Nucleus accumbens (tissue), 56 donors: Measurements from ENCODE around the gene ARHGAP18.
A peak's percentile ranks its signal among the peaks of the same experiment; 100 is the strongest.

Experiments
- DNase-seq, 56 donors: peaks; one replicate each; lab custom pipeline; 2025; lab: John Stamatoyannopoulos, UW

The ARHGAP18 gene

GRCh38 chr6:129647044-129647443 lies 62.9 kb downstream of the ARHGAP18 start:
- DNase-seq, result no peak

- no peak for DNase-seq
Observed at GRCh38 chr6:129646642-129647041, 63.3 kb downstream of the ARHGAP18 start.

DNA sequence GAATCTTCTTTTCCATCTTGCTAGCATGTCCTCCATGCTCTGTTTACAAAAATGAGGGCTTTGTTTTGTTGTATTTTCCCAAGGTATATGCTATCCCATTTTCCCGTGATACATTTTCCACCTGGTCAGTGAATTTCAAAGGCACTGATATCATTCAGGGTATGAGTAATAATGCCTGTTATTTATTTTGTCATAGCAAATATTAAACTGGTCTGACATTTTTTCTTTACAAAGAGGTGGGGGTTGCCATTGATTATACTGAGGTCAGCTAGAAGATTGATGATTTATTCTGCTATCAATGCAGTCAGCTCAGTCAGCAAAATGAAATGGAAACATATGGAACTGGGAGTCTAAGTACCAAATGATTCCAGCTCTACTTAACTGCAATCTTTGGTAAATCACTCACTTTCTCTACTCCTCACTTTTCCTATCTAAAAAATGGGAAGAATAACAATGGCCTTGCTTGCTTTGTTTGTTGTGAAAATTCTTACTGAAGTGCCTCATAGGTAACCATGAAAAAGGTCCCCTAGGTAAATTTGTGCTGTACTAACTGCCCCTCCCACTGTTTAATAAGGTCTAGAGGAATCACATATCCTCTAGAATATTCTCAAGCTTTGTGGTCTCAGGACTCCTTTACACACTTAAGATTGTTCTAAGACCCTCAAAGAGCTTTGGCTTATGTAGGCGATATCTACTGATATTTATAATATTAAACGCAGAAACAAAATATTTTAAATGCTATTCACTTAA lies 64.0 kb downstream of the ARHGAP18 start:
- no peak for DNase-seq

DNA sequence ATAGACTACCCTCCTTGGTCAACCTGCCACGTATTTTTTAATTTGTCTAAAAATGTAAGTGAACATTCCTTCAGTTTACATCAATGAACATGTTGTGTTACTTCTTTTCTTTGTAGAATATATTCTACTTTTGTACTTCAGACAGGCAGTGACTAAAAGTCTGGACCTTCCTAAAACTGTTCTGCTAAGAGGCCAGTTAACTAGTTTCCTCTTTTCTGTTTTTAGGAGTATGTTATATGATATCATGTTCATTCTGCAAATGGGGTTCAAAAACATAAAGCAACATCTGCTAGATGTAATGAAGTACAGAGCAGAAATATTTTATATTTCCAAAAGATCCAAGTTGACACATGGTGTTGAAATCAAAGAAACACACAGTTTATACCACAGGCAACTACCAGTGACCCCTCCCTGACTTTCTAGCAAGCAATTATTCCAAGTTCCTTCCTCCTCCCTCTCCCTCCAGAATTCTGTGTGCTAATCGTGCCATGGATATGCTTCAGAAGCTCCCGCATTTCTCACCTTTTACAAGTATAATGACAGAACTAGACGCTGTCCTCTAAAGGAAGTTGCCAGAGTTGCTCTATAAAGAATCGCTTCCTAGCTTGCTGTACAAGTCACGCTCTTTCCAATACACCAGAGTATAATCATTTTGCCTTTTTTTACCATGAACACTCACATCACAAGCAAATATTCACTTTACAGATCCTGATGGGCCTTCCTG lies 64.7 kb downstream of the ARHGAP18 start:
- DNase-seq, result no peak

DNA sequence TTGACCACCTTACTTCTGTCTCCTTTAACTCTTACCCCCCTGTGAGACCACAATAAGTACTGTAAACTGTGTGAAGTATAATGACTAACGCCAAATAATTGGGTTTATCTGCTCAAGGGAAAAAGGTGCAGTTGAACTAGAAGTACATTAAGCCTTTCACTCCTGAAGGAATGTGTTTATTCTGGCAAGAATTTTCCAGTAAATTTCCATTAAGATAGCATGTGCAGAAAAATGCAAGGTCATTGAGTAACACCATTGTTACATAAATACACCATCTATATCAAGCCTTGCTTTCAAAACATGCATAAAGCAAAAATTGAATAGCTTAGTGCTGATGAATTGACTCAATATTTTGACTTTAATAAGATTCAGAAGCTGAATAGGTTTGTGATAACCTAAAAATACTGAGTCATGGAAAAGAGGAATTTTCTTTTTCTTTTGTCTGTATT lies 65.4 kb downstream of the ARHGAP18 start:
- DNase-seq, result no peak

DNA sequence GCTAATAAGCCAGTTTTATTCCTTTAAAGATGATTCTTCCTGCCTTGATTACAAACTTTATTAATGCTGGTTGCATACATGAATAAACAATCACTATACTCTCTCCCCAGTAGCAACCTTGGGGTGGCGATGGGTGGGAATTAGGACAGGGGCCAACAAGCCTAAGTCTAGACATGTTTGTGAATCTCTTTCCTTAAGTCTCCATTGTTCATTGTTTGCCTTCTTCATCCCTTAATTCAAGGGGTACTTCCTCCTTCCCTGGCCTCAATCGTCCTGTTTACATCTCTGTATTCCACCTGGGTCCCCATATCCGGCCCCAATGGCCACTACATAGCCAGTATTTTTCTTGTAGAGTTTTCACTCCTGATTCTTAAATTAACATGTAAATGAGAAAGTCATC lies 66.0 kb downstream of the ARHGAP18 start:
- no peak for DNase-seq

- no peak for DNase-seq
Observed at GRCh38 chr6:129643176-129643575, 66.8 kb downstream of the ARHGAP18 start.

DNA sequence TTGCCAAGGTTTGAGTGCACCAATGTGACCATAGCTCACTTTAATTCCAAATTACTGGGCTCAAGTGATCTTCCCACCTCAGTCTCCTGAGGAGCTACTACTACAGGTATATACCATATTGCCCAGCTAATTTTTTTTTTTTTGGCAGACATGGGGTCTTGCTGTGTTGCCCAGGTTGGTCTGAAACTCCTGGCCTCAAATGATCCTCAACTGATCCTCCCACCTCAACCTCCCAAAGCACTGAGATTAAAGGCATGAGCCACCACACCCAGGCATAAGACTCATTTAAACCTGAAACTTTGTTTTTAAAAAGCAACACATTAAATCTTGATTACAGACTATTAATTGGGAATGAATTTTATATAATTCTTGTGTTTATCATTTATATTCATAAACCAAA lies 67.7 kb downstream of the ARHGAP18 start:
- DNase-seq, result no peak

DNA sequence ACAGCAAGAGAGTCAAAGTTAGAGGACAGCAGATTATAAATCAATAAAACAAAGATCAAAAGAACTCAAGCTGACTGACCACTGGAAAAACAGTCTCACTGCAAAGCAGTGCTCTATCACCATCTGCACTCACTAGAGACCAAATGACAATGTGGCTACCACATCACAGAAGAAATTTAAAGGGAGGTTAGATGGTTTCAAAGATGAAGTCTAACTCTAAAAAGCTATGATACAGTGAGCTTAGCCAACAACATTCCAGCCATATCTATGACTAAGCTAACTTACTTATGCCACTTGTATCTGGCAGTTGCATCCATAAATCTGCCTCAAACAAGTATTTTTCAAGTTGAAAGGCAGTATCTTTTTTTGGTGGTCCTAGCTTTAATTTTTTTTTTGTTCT lies 68.6 kb downstream of the ARHGAP18 start:
- no peak for DNase-seq

DNA sequence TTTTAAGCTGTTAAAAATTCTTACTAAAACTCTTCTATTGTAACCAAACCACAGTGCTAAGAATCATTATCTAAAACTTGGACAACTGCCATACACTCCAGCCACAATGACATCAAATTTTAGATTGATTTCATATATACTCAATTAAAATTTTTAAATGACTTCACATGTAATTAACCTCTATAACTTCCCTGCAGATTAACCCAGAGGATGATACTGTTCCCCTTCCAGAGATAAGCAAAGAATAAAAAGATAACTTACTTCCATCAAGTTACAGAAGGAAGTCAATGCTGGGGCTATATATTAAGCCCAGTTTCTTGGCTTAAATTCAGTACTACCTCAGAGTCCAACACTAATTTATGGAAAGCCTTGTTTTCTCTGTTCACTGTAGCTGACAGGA lies 71.3 kb downstream of the ARHGAP18 start:
- DNase-seq, result no peak

DNA sequence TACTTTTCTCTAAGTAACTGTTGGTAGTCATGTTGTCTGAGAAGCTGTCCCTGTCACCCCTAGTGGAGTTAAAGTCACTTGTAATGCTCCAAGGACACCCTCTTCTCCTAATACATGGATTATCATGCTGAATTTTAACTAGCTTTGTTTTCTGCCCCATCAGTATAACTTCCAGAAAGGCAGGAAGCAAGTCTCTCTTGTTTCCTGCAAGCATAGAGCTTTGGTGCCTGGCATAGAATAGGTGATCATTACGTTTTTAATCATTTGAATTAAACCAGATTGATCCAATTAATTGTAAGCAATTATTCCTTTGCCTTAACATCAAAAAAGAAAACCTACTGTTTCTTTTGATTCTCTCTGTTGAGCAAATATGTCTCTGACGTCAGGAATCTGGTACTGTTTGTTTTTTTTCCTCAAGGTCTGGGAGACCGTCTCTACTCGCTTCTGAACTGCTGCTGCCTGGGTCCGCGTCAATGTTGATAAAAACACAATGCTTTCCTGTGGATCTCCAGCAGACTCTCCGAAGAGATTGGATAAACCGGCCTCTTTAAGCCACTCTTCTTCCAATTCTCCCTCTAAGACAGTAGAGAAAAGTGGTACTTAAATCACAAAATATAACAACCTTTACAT lies 71.8 kb downstream of the ARHGAP18 start:
- no peak for DNase-seq

- DNase-seq, result no peak
Observed at GRCh38 chr6:129637340-129638054, 72.5 kb downstream of the ARHGAP18 start.

DNA sequence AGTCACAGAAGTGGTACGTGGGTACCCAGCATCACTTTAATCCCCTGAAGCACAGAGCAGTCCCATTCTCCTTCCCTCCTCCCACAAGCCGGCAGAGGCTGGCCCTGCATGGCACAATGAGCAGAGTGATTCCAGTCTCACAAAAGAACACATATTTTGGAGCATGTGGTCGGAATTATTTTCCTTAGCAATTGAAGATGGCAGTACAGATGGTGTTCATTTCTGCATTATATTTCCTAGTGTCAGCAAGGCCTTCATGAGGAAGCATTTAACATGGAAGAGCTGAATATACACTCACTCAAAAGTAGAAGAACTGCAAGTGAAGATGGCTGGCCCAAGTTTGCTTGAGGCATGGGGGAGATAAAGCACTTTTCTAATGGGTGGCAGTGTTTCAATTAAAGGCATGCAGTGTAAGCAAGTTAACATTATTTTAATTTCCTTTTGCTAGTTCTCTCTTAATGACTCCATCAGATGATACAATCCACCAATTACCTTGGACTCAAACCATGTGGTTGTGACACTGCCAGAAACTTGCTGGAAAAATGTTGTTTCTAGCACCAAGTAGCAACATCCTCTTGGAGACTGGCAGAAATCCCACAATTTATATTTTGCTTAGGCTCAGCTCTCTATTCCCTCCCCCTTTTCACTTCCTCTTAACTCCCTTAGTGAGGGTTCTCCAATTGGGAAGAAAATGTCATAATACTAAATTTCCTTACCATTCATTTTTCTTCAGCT lies 74.4 kb downstream of the ARHGAP18 start:
- DNase-seq, result no peak

DNA sequence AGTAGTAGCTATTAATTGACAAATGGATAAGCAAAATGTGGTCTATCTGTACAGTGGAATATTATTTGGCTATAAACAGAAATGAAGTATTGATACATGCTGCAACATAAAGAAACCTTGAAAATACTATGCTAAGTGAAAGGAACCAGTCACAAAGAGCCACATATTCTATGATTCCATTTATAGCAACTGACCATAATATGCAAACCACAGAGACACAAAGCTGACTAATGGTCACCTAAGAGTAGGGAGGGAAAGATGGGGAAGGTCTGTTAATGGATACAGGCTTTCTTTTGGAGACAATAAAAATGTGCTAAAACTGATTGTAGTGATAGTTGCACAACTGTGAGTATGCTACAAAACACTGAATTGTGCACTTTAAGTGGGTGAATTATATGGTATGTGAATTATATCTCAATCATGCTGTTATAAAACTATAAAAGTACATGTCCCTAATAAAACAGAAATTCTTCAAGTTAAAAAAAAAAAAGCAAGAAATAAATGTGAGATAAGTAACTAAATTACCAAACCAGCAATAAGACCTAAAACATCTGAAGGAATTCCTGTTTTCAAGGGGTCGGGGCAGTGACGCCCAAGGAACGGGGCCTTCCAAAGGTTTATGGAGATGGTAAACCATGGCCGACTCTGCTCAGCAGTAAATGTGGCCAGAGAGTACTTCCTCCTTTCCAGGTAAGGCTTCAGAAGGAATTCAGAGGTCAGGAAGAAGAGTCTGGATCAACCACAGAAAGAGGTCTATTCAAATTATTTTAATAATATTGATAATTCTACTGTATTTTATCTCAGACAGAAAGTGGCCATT lies 75.4 kb downstream of the ARHGAP18 start:
- DNase-seq, result no peak

GRCh38 chr6:129633529-129633928 lies 76.4 kb downstream of the ARHGAP18 start:
- no peak for DNase-seq

GRCh38 chr6:129632172-129632613 lies 77.8 kb downstream of the ARHGAP18 start:
- no peak for DNase-seq

DNA sequence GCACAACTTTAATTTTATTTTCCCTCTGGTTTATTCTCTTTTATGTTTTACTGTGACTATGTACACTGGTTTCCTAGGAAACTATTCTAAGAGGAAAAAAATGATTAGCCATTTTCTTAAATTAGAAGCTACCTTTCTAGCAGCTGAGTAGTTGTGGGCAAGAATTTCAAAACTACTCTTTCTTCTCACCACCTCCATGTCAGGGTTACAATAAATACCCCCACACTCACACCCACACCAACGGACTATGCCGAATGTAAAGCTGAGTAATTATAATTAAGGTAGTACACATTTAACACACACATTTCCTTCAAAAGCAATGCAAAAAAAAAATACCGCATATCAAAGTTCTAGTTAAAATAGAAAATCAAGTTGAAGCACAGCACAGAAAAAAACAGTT lies 78.9 kb downstream of the ARHGAP18 start:
- no peak for DNase-seq

- DNase-seq, result peak in 1 of 56 donors; percentile 7
Observed at GRCh38 chr6:129630596-129630995, 79.4 kb downstream of the ARHGAP18 start.

- no peak for DNase-seq
Observed at GRCh38 chr6:129628101-129628815, 81.7 kb downstream of the ARHGAP18 start.
